Measurements from ENCODE around the gene CLDN5. TPM values are rescaled to one million over a fixed set of nuclear protein-coding genes. Genes with fewer than 3 reads are reported as not detected.

Gene CLDN5
- total and polyA plus RNA-seq, 10 donors, result 18.1 to 167 (median 63.4) TPM

GRCh38 chr22:19506212-19506611 is 18.0 kb downstream of the CLDN5 start:
- intact Hi-C loops (cut with DNase I; ENCODE audit: low total_unique reads), result no loop called here
- Histone ChIP-seq H3K4me1 (no peaks in the 10 kb centered on the region), H3K4me3 (no peak overlapping the region), H3K27ac (no peak overlapping the region), H3K36me3 (peaks cover 0 to 19% (median 0%) of the 10 kb centered on the region in 6 donors), H3K27me3 (replicated peaks in 1 of 7) (no peaks in the 10 kb centered on the region), H3K9me3 (no peaks in the 10 kb centered on the region)
- TF ChIP-seq POLR2A (IDR thresholded peaks at IDR 0.05) (no peak), POLR2AphosphoS5 (IDR thresholded peaks at IDR 0.05) (no peak), CTCF (IDR thresholded peaks at IDR 0.05 in 8 of 11, conservative IDR thresholded peaks at IDR 0.05 in 3 of 11) (no peak)
- DNase-seq, result no peak
- 87 to 94% (median 89%) methylated on average over 10 of the region's 10 CpGs for WGBS, 5 donors

GRCh38 chr22:19505735-19506126 is 18.5 kb downstream of the CLDN5 start:
- intact Hi-C loops (cut with DNase I; ENCODE audit: low total_unique reads), result no loop called here
- no peaks in the 10 kb centered on the region for H3K4me1 ChIP-seq
- TF ChIP-seq CTCF (IDR thresholded peaks at IDR 0.05 in 8 of 11, conservative IDR thresholded peaks at IDR 0.05 in 3 of 11) (no peak), POLR2AphosphoS5 (IDR thresholded peaks at IDR 0.05) (no peak), POLR2A (IDR thresholded peaks at IDR 0.05) (no peak)
- no peaks in the 10 kb centered on the region for H3K9me3 ChIP-seq
- H3K27ac ChIP-seq, result no peak overlapping the region
- H3K36me3 ChIP-seq, result peaks cover 0 to 19% (median 0%) of the 10 kb centered on the region in 6 donors
- 75 to 86% (median 82%) methylated on average over 5 of the region's 5 CpGs for WGBS, 5 donors
- no peak for DNase-seq
- H3K27me3 ChIP-seq (replicated peaks in 1 of 7), result no peaks in the 10 kb centered on the region
- H3K4me3 ChIP-seq, result no peak overlapping the region

GRCh38 chr22:19504900-19505734 is 19.1 kb downstream of the CLDN5 start:
- TF ChIP-seq CTCF (IDR thresholded peaks at IDR 0.05 in 8 of 11, conservative IDR thresholded peaks at IDR 0.05 in 3 of 11) (no peak), POLR2A (IDR thresholded peaks at IDR 0.05) (no peak), POLR2AphosphoS5 (IDR thresholded peaks at IDR 0.05) (no peak)
- Histone ChIP-seq H3K4me1 (no peaks in the 10 kb centered on the region), H3K9me3 (no peaks in the 10 kb centered on the region), H3K4me3 (no peak overlapping the region), H3K27ac (no peak overlapping the region), H3K36me3 (peaks cover 0 to 19% (median 0%) of the 10 kb centered on the region in 6 donors), H3K27me3 (replicated peaks in 1 of 7) (no peaks in the 10 kb centered on the region)
- WGBS, 5 donors, result 65 to 85% (median 70%) methylated on average over 18 of the region's 18 CpGs
- intact Hi-C loops (cut with DNase I; ENCODE audit: low total_unique reads), result no loop called here
- no peak for DNase-seq

GRCh38 chr22:19503869-19504268 is 20.3 kb downstream of the CLDN5 start:
- no peak overlapping the region for H3K4me3 ChIP-seq
- peaks cover 0 to 23% (median 0%) of the 10 kb centered on the region in 6 donors for H3K36me3 ChIP-seq
- no peaks in the 10 kb centered on the region for H3K9me3 ChIP-seq
- DNase-seq, result no peak
- H3K27me3 ChIP-seq (replicated peaks in 1 of 7), result no peaks in the 10 kb centered on the region
- H3K27ac ChIP-seq, result no peak overlapping the region
- no peaks in the 10 kb centered on the region for H3K4me1 ChIP-seq
- 92 to 95% (median 94%) methylated on average over 9 of the region's 9 CpGs for WGBS, 5 donors
- intact Hi-C loops (cut with DNase I; ENCODE audit: low total_unique reads), result no loop called here
- TF ChIP-seq POLR2AphosphoS5 (IDR thresholded peaks at IDR 0.05) (no peak), CTCF (IDR thresholded peaks at IDR 0.05 in 8 of 11, conservative IDR thresholded peaks at IDR 0.05 in 3 of 11) (no peak), POLR2A (IDR thresholded peaks at IDR 0.05) (no peak)
